ENCODE data around the gene GNGT2. TPM values are rescaled to one million over a fixed set of nuclear protein-coding genes. Genes with fewer than 3 reads are reported as not detected.

GNGT2 gene
- polyA plus RNA-seq, 1 of the 3 experiments (the other 2 are of a cell fraction): 11.0 TPM

- no peak for DNase-seq
- Histone ChIP-seq H3K9me3 (no peaks in the 10 kb centered on the region), H3K4me3 (ENCODE audit: low read depth in 2 of 2, low read length in 1 of 2) (no peak overlapping the region), H3F3A (replicated peaks; ENCODE audit: insufficient read depth) (no peaks in the 10 kb centered on the region), H3K4me1 (ENCODE audit: control insufficient read depth in 1 of 2, insufficient read depth in 2 of 2, low read depth in 1 of 2, low read length in 1 of 2) (no peaks in the 10 kb centered on the region), H3K4me2 (no peak overlapping the region), H3K27me3 (ENCODE audit: insufficient read depth) (peaks cover 92% of the 10 kb centered on the region), H3K27ac (ENCODE audit: low read depth in 2 of 2, low read length in 1 of 2) (no peak overlapping the region), H2AFZ (ENCODE audit: low read depth) (no peak overlapping the region), H3K79me2 (ENCODE audit: insufficient read depth) (no peaks in the 10 kb centered on the region), H3K9ac (no peak overlapping the region), H3K36me3 (replicated peaks in 1 of 2; ENCODE audit: control insufficient read depth in 1 of 2, insufficient read depth in 2 of 2, low read length in 1 of 2) (no peaks in the 10 kb centered on the region), H4K20me1 (ENCODE audit: insufficient read depth) (no peaks in the 10 kb centered on the region), H3K9me2 (no peaks in the 10 kb centered on the region)
- CTCF ChIA-PET: no interaction called here
- POLR2A ChIA-PET: no interaction called here
- TF ChIP-seq MXI1 (IDR thresholded peaks at IDR 0.05; ENCODE audit: low read depth, low read length) (no peak), ZBTB33 (IDR thresholded peaks at IDR 0.05; ENCODE audit: borderline replicate concordance, low read depth) (no peak), CTCF (IDR thresholded peaks at IDR 0.05) (no peak), RFX5 (IDR thresholded peaks at IDR 0.05; ENCODE audit: low read length) (no peak), FOSL2 (IDR thresholded peaks at IDR 0.05; ENCODE audit: borderline replicate concordance, low read depth) (no peak), TAF1 (IDR thresholded peaks at IDR 0.05; ENCODE audit: borderline replicate concordance, low read depth, low read length) (no peak), EZH2phosphoT487 (IDR thresholded peaks at IDR 0.05; ENCODE audit: borderline replicate concordance, low read depth) (no peak), FOXJ3 (CRISPR knock-in tag; IDR thresholded peaks at IDR 0.05) (no peak), TCF12 (IDR thresholded peaks at IDR 0.05) (no peak), IRF3 (IDR thresholded peaks at IDR 0.05; ENCODE audit: low read depth, low read length) (no peak), SMC3 (IDR thresholded peaks at IDR 0.05; ENCODE audit: low read depth, low read length) (no peak), POLR2AphosphoS5 (IDR thresholded peaks at IDR 0.05; ENCODE audit: low read depth, low read length) (no peak), USF1 (IDR thresholded peaks at IDR 0.05; ENCODE audit: borderline replicate concordance, low read depth) (no peak), RAD21 (IDR thresholded peaks at IDR 0.05; ENCODE audit: low read length) (no peak), REST (IDR thresholded peaks at IDR 0.05; ENCODE audit: low read depth, low read length) (no peak), RXRA (IDR thresholded peaks at IDR 0.05; ENCODE audit: borderline replicate concordance, low read depth) (no peak), EP300 (IDR thresholded peaks at IDR 0.05; ENCODE audit: borderline replicate concordance in 1 of 2, low read depth in 1 of 2, low read length in 1 of 2) (no peak)
- WGBS (ENCODE audit: low lambda C conversion rate): 2% methylated on average over 2 of the region's 2 CpGs
Measured at GRCh38 chr17:49165143-49165542, 45.2 kb downstream of the GNGT2 start.

All from SK-N-SH (cell line).